Measurements from ENCODE around the gene CASK. TPM values are rescaled to one million over a fixed set of nuclear protein-coding genes. Genes with fewer than 3 reads are reported as not detected.

The CASK gene
- total RNA-seq, 1 donor from 2014 or later = 58.8 TPM

- no peak for TF ChIP-seq CTCF (conservative IDR thresholded peaks at IDR 0.05; ENCODE audit: low read depth, low read length)
- DNase-seq (ENCODE audit: low read depth) = no peak
- H3K4me3 ChIP-seq (ENCODE audit: low read depth, low read length) = no peak overlapping the region
Observed at GRCh38 chrX:41471786-41472185, 451.6 kb downstream of the CASK start.

- H3K4me3 ChIP-seq (ENCODE audit: low read depth, low read length) = no peak overlapping the region
- no peak for TF ChIP-seq CTCF (conservative IDR thresholded peaks at IDR 0.05; ENCODE audit: low read depth, low read length)
- DNase-seq (ENCODE audit: low read depth) = no peak
Observed at GRCh38 chrX:41470706-41471105, 452.6 kb downstream of the CASK start.

- no peak for TF ChIP-seq CTCF (conservative IDR thresholded peaks at IDR 0.05; ENCODE audit: low read depth, low read length)
- no peak for DNase-seq (ENCODE audit: low read depth)
- H3K4me3 ChIP-seq (ENCODE audit: low read depth, low read length) = no peak overlapping the region
Observed at GRCh38 chrX:41468647-41469323, 454.6 kb downstream of the CASK start.

Other genes with a start within 250 kb of the CASK start
- not detected in 2 replicates for gene GPR34, start 234.6 kb downstream of the CASK start, total RNA-seq
- gene GPR82, start 199.4 kb downstream of the CASK start, total RNA-seq = not detected in 2 replicates

All from epithelial cell of proximal tubule (primary cell).